H9 (cell line): ENCODE results near the gene PARK7. TPM values are rescaled to one million over a fixed set of nuclear protein-coding genes. Genes with fewer than 3 reads are reported as not detected.

ENCODE experiments used
- DNase-seq: peaks from one replicate; pipeline ENCODE4 v3.0.0-alpha.2; 2017
- H2AFZ ChIP-seq: one replicate; pipeline ENCODE4 v1.6.1; 2013; ENCODE audit warnings: mild to moderate bottlenecking, low read length, control low read depth, moderate library complexity
- H2AK5ac ChIP-seq: 2 replicates; pipeline ENCODE4 v1.6.1; 2013; ENCODE audit warnings: low read length, control low read depth, mixed read lengths; ENCODE audit not compliant: insufficient read length
- H2BK120ac ChIP-seq: one replicate; pipeline ENCODE4 v1.6.1; 2013; ENCODE audit warnings: low read depth, mild to moderate bottlenecking, low read length, control low read depth, inconsistent platforms; ENCODE audit not compliant: poor library complexity, severe bottlenecking
- H2BK12ac ChIP-seq: 2 replicates; pipeline ENCODE4 v1.6.1; 2013; ENCODE audit warnings: low read length, control low read depth, mixed read lengths, low read depth; ENCODE audit not compliant: insufficient read length
- H2BK15ac ChIP-seq: 2 replicates; pipeline ENCODE4 v1.6.1; 2013; ENCODE audit warnings: low read depth, low read length, control low read depth
- H2BK20ac ChIP-seq: one replicate; pipeline ENCODE4 v1.6.1; 2013; ENCODE audit warnings: low read depth, mild to moderate bottlenecking, low read length, control low read depth, inconsistent platforms; ENCODE audit not compliant: poor library complexity, severe bottlenecking
- H2BK5ac ChIP-seq: 2 replicates; pipeline ENCODE4 v1.6.1; 2013; ENCODE audit warnings: low read length, control low read depth, mixed read lengths; ENCODE audit not compliant: insufficient read length
- H3K14ac ChIP-seq: 2 replicates; pipeline ENCODE4 v1.6.1; 2013; ENCODE audit warnings: low read length, control low read depth; ENCODE audit not compliant: insufficient read depth
- H3K18ac ChIP-seq: 2 replicates; pipeline ENCODE4 v1.6.1; 2013; ENCODE audit warnings: low read depth, mild to moderate bottlenecking, mixed read lengths, low read length, control low read depth; ENCODE audit not compliant: insufficient read length
- H3K23ac ChIP-seq: 2 replicates; pipeline ENCODE4 v1.6.1; 2013; ENCODE audit warnings: low read length, control low read depth, mixed read lengths, low read depth; ENCODE audit not compliant: insufficient read length
- H3K23me2 ChIP-seq: 2 replicates; pipeline ENCODE4 v1.6.1; 2013; ENCODE audit warnings: low read depth, mild to moderate bottlenecking, mixed read lengths, low read length, control low read depth; ENCODE audit not compliant: insufficient read length, poor library complexity, severe bottlenecking
- H3K27ac ChIP-seq: 2 replicates; pipeline ENCODE4 v1.5.1; 2013; ENCODE audit warnings: low read length, control low read depth, mixed read lengths, low read depth; ENCODE audit not compliant: insufficient read length
- H3K27me3 ChIP-seq: 2 replicates; pipeline ENCODE4 v1.6.1; 2013; ENCODE audit warnings: low read length, control low read depth, inconsistent platforms; ENCODE audit not compliant: insufficient read depth
- H3K4ac ChIP-seq: 2 replicates; pipeline ENCODE4 v1.6.1; 2013; ENCODE audit warnings: low read depth, mild to moderate bottlenecking, control low read depth, inconsistent platforms, low read length, moderate library complexity
- H3K4me1 ChIP-seq: 2 replicates; pipeline ENCODE4 v1.6.1; 2013; ENCODE audit warnings: low read length, control low read depth, inconsistent platforms; ENCODE audit not compliant: insufficient read depth
- H3K4me2 ChIP-seq: 2 replicates; pipeline ENCODE4 v1.6.1; 2013; ENCODE audit warnings: low read length, control low read depth, mixed read lengths; ENCODE audit not compliant: insufficient read length, insufficient read depth
- H3K56ac ChIP-seq: 2 replicates; pipeline ENCODE4 v1.6.1; 2013; ENCODE audit warnings: low read depth, mild to moderate bottlenecking, mixed read lengths, low read length, control low read depth; ENCODE audit not compliant: insufficient read length
- H3K79me1 ChIP-seq: 2 replicates; pipeline ENCODE4 v1.6.1; 2013; ENCODE audit warnings: low read depth, mild to moderate bottlenecking, moderate library complexity, low read length, control low read depth, inconsistent platforms; ENCODE audit not compliant: insufficient read depth, poor library complexity, severe bottlenecking
- H3K79me2 ChIP-seq: 2 replicates; pipeline ENCODE4 v1.6.1; 2013; ENCODE audit warnings: low read length, control low read depth, inconsistent platforms; ENCODE audit not compliant: insufficient read depth
- H3K9ac ChIP-seq: 2 replicates; pipeline ENCODE4 v1.6.1; 2013; ENCODE audit warnings: low read length, control low read depth, mixed read lengths; ENCODE audit not compliant: insufficient read length; ENCODE audit errors: extremely low read depth
- H3K9me3 ChIP-seq: one replicate; pipeline ENCODE4 v1.6.1; 2013; ENCODE audit warnings: low read depth, low read length, inconsistent platforms; ENCODE audit not compliant: control insufficient read depth
- H3T11ph ChIP-seq: one replicate; pipeline ENCODE4 v1.6.1; 2013; ENCODE audit warnings: mild to moderate bottlenecking, low read length, control low read depth, inconsistent platforms
- H4K20me1 ChIP-seq: one replicate; pipeline ENCODE4 v1.6.1; 2013; ENCODE audit not compliant: control insufficient read depth, insufficient read length, insufficient read depth
- H4K5ac ChIP-seq: 2 replicates; pipeline ENCODE4 v1.6.1; 2013; ENCODE audit warnings: low read depth, mild to moderate bottlenecking, mixed read lengths, low read length, control low read depth; ENCODE audit not compliant: insufficient read length
- H4K8ac ChIP-seq: replicated peaks from 2 replicates; pipeline ENCODE4 v1.6.1; 2013; ENCODE audit warnings: low read length, control low read depth, mixed read lengths, low read depth; ENCODE audit not compliant: insufficient read length
- H4K91ac ChIP-seq: 2 replicates; pipeline ENCODE4 v1.6.1; 2013; ENCODE audit warnings: low read depth, mild to moderate bottlenecking, moderate library complexity, mixed read lengths, low read length, control low read depth; ENCODE audit not compliant: insufficient read length
- H3K27ac Mint-ChIP-seq, 3 experiments: 2 replicates in 2 of 3; 3 replicates in 1 of 3; pipeline ENCODE4 v1.8.0; 2020 to 2021; ENCODE audit warnings: mixed read lengths in 3 of 3, mild to moderate bottlenecking in 1 of 3, moderate library complexity in 1 of 3
- H3K27me3 Mint-ChIP-seq: 2 replicates; pipeline ENCODE4 v1.8.0; 2021; ENCODE audit warnings: low read depth, mild to moderate bottlenecking, moderate library complexity, mixed read lengths
- H3K36me3 Mint-ChIP-seq, 3 experiments: 2 replicates in 2 of 3; 3 replicates in 1 of 3; pipeline ENCODE4 v1.8.0; 2020 to 2021; ENCODE audit warnings: low read depth in 3 of 3, mixed read lengths in 3 of 3; ENCODE audit not compliant: insufficient read depth in 1 of 3
- H3K4me1 Mint-ChIP-seq, 2 experiments: 2 replicates each; pipeline ENCODE4 v1.8.0; 2020; ENCODE audit warnings: mixed read lengths in 2 of 2
- H3K4me3 Mint-ChIP-seq, 2 experiments: 2 replicates in 1 of 2; 3 replicates in 1 of 2; pipeline ENCODE4 v1.8.0; 2020 to 2021; ENCODE audit warnings: mild to moderate bottlenecking in 2 of 2, mixed read lengths in 2 of 2, moderate library complexity in 1 of 2
- H3K9me3 Mint-ChIP-seq, 2 experiments: 2 replicates in 1 of 2; 3 replicates in 1 of 2; pipeline ENCODE4 v1.8.0; 2020; ENCODE audit warnings: mild to moderate bottlenecking in 2 of 2, mixed read lengths in 2 of 2, moderate library complexity in 1 of 2
- CTCF ChIP-seq: fragments of 200-600 bp; sonication (generic); conservative IDR thresholded peaks from 3 replicates; pipeline ENCODE4 v1.8.0; 2021; ENCODE audit warnings: antibody characterized with exemption, mild to moderate bottlenecking
- WGBS: extraction: QIAGEN DNeasy Blood & Tissue Kit; methylation state at CpG from one replicate; pipeline ENCODE4 v1.1.7; 2013; ENCODE audit warnings: missing lambda C conversion rate, low lambda C conversion rate, mixed read lengths; ENCODE audit not compliant: insufficient read length; ENCODE audit errors: extremely low coverage; 5-methylcytosine and 5-hydroxymethylcytosine counted together
- total RNA-seq: library from RNA; stranded (reverse); gene quantifications from 2 replicates; pipeline ENCODE4 v1.2.1, GENCODE V29; 2021

Gene PARK7
- total RNA-seq, 1 experiment from 2014 or later, result 370 TPM

- no peak overlapping the region for H2BK12ac ChIP-seq
- H4K91ac ChIP-seq, result no peak overlapping the region
- H3K4me2 ChIP-seq, result no peak overlapping the region
- WGBS, result no CpG with 5 or more reads among the region's 12 CpGs
- no peak overlapping the region for H3K14ac ChIP-seq
- no peak overlapping the region for H3K4ac ChIP-seq
- H3K23ac ChIP-seq, result no peak overlapping the region
- H2BK20ac ChIP-seq, result no peak overlapping the region
- H3K18ac ChIP-seq, result no peak overlapping the region
- no peak overlapping the region for H3K27ac ChIP-seq
- H3K4me1 ChIP-seq, result peaks cover 11% of the 10 kb centered on the region; the same call in 1 of the 2 replicates
- no peak overlapping the region for H3T11ph ChIP-seq
- Mint-ChIP-seq H3K4me1 (peaks cover 38 to 39% of the 10 kb centered on the region in 2 experiments), H3K27ac (peak overlapping the region; percentile 66 to 88 (median 70); a peak in 4 of 7 replicates), H3K27me3 (no peaks in the 10 kb centered on the region), H3K36me3 (peaks cover 0 to 10% (median 3%) of the 10 kb centered on the region in 3 experiments; a peak in 4 of 7 replicates), H3K9me3 (no peaks in the 10 kb centered on the region), H3K4me3 (no peak overlapping the region)
- no peak overlapping the region for H4K8ac ChIP-seq
- H4K20me1 ChIP-seq, result no peaks in the 10 kb centered on the region
- TF ChIP-seq CTCF, result no peak
- H3K9me3 ChIP-seq, result no peaks in the 10 kb centered on the region
- no peak overlapping the region for H3K56ac ChIP-seq
- no peak overlapping the region for H2AFZ ChIP-seq
- no peak overlapping the region for H2BK15ac ChIP-seq
- no peak overlapping the region for H2BK5ac ChIP-seq
- no peaks in the 10 kb centered on the region for H3K27me3 ChIP-seq
- no peaks in the 10 kb centered on the region for H3K79me2 ChIP-seq
- no peaks in the 10 kb centered on the region for H3K79me1 ChIP-seq
- H3K23me2 ChIP-seq, result no peaks in the 10 kb centered on the region
- no peak overlapping the region for H3K9ac ChIP-seq
- H2BK120ac ChIP-seq, result no peak overlapping the region
- DNase-seq, result no peak
- no peak overlapping the region for H4K5ac ChIP-seq
- no peak overlapping the region for H2AK5ac ChIP-seq
Observed at GRCh38 chr1:8006037-8006963, 44.8 kb downstream of the PARK7 start.
